GM19238 (cell line): Measurements from ENCODE around the gene MTG1.

Experiments
- DNase-seq: peaks from one replicate; pipeline ENCODE4 v3.0.0; 2011; ENCODE audit warnings: low spot score; ENCODE audit not compliant: insufficient read length

The MTG1 gene

GRCh38 chr10:133446979-133447378, 53.0 kb downstream of the MTG1 start:
- DNase-seq: no peak

- DNase-seq: no peak
These were observed 54.2 kb downstream of the MTG1 start for GRCh38 chr10:133448120-133448519.

GRCh38 chr10:133451346-133451745, 57.4 kb downstream of the MTG1 start:
- DNase-seq: no peak

- DNase-seq: no peak
These were observed 58.5 kb downstream of the MTG1 start for GRCh38 chr10:133452453-133452852.

GRCh38 chr10:133453516-133454203, 59.7 kb downstream of the MTG1 start, which contains the start of gene SCART1:
TSS of gene SCART1 (plus strand) at chr10:133453945. CDS start at chr10:133453998, 53 bp downstream.
- DNase-seq: no peak

- DNase-seq: no peak
These were observed 60.4 kb downstream of the MTG1 start for GRCh38 chr10:133454204-133454893.

- no peak for DNase-seq
These were observed 61.2 kb downstream of the MTG1 start for GRCh38 chr10:133455196-133455595.

GRCh38 chr10:133455611-133456031, 61.7 kb downstream of the MTG1 start:
- no peak for DNase-seq

- no peak for DNase-seq
These were observed 62.3 kb downstream of the MTG1 start for GRCh38 chr10:133456041-133456951.

- no peak for DNase-seq
These were observed 63.3 kb downstream of the MTG1 start for GRCh38 chr10:133457100-133457841.

GRCh38 chr10:133458021-133458709, 64.2 kb downstream of the MTG1 start:
- DNase-seq: no peak

GRCh38 chr10:133458710-133459453, 64.9 kb downstream of the MTG1 start:
- no peak for DNase-seq

GRCh38 chr10:133459454-133460207, 65.7 kb downstream of the MTG1 start:
- no peak for DNase-seq

- DNase-seq: no peak
These were observed 66.3 kb downstream of the MTG1 start for GRCh38 chr10:133460208-133460769.

GRCh38 chr10:133461027-133461426, 67.1 kb downstream of the MTG1 start:
- DNase-seq: no peak

GRCh38 chr10:133461841-133462240, 67.9 kb downstream of the MTG1 start:
- DNase-seq: no peak

GRCh38 chr10:133462512-133463305, 68.8 kb downstream of the MTG1 start:
- no peak for DNase-seq

- DNase-seq: no peak
These were observed 70.7 kb downstream of the MTG1 start for GRCh38 chr10:133464582-133465031.
